Prostate gland (tissue), 2 donors: ENCODE data around the gene EEF1B2.

Source experiments
- POLR2A ChIP-seq: fragments of 450-650 bp; IDR thresholded peaks from one replicate; pipeline ENCODE4 v1.6.1; 2016; ENCODE audit warnings: antibody characterized with exemption, mild to moderate bottlenecking
- POLR2AphosphoS5 ChIP-seq: sonication (generic); formaldehyde crosslinking; IDR thresholded peaks from one replicate; pipeline ENCODE4 v1.6.1; 2017; ENCODE audit warnings: antibody characterized with exemption
- TF ChIP-seq, protein P1 (sequence below), 4 experiments: fragments of 200-600 bp in 2 of 4; fragments of 450-650 bp in 2 of 4; sonication (generic) in 2 of 4; IDR thresholded peaks; 1 replicate in 3 of 4; 2 replicates in 1 of 4; pipeline ENCODE4 v1.5.1; 2016 to 2019; ENCODE audit warnings: antibody characterized with exemption in 4 of 4, mild to moderate bottlenecking in 2 of 4, moderate library complexity in 2 of 4

GRCh38 chr2:206145665-206146064, 14.0 kb upstream of the EEF1B2 start:
- TF ChIP-seq POLR2A, result no peak
- TF ChIP-seq POLR2AphosphoS5, result no peak
- TF ChIP-seq, protein P1, sequence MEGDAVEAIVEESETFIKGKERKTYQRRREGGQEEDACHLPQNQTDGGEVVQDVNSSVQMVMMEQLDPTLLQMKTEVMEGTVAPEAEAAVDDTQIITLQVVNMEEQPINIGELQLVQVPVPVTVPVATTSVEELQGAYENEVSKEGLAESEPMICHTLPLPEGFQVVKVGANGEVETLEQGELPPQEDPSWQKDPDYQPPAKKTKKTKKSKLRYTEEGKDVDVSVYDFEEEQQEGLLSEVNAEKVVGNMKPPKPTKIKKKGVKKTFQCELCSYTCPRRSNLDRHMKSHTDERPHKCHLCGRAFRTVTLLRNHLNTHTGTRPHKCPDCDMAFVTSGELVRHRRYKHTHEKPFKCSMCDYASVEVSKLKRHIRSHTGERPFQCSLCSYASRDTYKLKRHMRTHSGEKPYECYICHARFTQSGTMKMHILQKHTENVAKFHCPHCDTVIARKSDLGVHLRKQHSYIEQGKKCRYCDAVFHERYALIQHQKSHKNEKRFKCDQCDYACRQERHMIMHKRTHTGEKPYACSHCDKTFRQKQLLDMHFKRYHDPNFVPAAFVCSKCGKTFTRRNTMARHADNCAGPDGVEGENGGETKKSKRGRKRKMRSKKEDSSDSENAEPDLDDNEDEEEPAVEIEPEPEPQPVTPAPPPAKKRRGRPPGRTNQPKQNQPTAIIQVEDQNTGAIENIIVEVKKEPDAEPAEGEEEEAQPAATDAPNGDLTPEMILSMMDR (IDR thresholded peaks at IDR 0.05), result no peak
